Measurements from ENCODE around the gene IFNL2.
"Not testable (repeated sequence)": the region's sequence is repeated elsewhere in the genome, so short reads cannot be mapped to it uniquely, and the experiment has no call there.

IFNL2 gene

DNA sequence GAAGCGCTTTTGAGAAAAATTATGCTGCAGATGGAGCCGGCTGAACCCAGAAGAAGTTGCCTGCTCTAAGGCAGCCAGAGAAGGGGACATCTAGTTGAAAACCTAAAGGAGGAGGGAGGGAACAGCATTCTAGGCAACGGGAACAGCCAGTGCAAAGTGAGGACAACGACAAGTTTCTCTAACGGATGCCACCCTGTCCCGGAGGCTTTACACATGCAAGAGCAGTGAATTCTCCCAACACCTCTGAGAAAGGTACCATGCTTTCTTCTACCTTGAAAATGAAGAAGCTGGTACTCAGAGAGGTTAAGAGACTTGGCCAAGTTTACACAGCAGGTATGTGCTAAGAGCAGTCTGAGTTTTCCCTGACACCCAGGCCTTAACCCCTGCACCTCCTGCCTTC lies 29.3 kb upstream of the IFNL2 start:
- Histone ChIP-seq H3K9ac (ENCODE audit: low read length) (no peak overlapping the region), H3K27ac (ENCODE audit: low read length) (no peak overlapping the region), H2AFZ (ENCODE audit: low read depth, low read length) (no peak overlapping the region), H3K4me3 (ENCODE audit: low read length) (no peak overlapping the region), H3K79me2 (ENCODE audit: low read length) (no peaks in the 10 kb centered on the region), H3K4me2 (ENCODE audit: low read length) (no peak overlapping the region), H3K4me1 (ENCODE audit: low read length) (peaks cover 12% of the 10 kb centered on the region), H3K27me3 (ENCODE audit: low read depth, low read length) (0 out of 2 replicates have a peak, but pooled peaks cover 3% of the 10 kb centered on the region), H3K9me3 (ENCODE audit: insufficient read depth, low read length) (no peaks in the 10 kb centered on the region), H4K20me1 (ENCODE audit: insufficient read depth, low read length) (no peaks in the 10 kb centered on the region), H3K36me3 (replicated peaks; ENCODE audit: low read depth, low read length) (no peaks in the 10 kb centered on the region)
- no peak for TF ChIP-seq EZH2phosphoT487 (IDR thresholded peaks at IDR 0.05; ENCODE audit: low read depth)
- TF ChIP-seq, protein P1, sequence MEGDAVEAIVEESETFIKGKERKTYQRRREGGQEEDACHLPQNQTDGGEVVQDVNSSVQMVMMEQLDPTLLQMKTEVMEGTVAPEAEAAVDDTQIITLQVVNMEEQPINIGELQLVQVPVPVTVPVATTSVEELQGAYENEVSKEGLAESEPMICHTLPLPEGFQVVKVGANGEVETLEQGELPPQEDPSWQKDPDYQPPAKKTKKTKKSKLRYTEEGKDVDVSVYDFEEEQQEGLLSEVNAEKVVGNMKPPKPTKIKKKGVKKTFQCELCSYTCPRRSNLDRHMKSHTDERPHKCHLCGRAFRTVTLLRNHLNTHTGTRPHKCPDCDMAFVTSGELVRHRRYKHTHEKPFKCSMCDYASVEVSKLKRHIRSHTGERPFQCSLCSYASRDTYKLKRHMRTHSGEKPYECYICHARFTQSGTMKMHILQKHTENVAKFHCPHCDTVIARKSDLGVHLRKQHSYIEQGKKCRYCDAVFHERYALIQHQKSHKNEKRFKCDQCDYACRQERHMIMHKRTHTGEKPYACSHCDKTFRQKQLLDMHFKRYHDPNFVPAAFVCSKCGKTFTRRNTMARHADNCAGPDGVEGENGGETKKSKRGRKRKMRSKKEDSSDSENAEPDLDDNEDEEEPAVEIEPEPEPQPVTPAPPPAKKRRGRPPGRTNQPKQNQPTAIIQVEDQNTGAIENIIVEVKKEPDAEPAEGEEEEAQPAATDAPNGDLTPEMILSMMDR (IDR thresholded peaks at IDR 0.05; ENCODE audit: low read depth, low read length) = no peak

DNA sequence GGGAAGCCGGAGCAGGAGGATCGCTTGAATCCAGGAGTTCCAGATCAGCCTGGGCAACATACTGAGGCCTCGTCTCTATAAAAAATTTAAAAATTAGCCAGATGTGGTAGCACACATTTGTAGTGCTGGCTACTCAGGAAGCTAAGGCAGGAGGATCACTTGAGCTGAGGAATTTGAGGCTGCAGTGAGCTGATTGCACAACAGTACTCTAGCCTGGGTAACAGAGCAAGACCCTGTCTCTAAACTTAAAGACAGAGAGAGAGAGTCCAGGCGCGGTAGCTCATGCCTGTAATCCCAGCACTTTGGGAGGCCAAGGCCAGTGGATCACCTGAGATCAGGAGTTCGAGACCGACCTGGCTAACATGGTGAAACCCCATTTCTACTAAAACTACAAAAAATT lies 27.8 kb upstream of the IFNL2 start:
- H3K36me3 ChIP-seq (replicated peaks; ENCODE audit: low read depth, low read length) = no peaks in the 10 kb centered on the region
- no peak for TF ChIP-seq EZH2phosphoT487 (IDR thresholded peaks at IDR 0.05; ENCODE audit: low read depth)
- TF ChIP-seq, protein P1 (IDR thresholded peaks at IDR 0.05; ENCODE audit: low read depth, low read length) = no peak
- no peak overlapping the region for H3K4me3 ChIP-seq (ENCODE audit: low read length)
- H4K20me1 ChIP-seq (ENCODE audit: insufficient read depth, low read length) = no peaks in the 10 kb centered on the region
- no peak overlapping the region for H3K27ac ChIP-seq (ENCODE audit: low read length)
- no peaks in the 10 kb centered on the region for H3K79me2 ChIP-seq (ENCODE audit: low read length)
- H2AFZ ChIP-seq (ENCODE audit: low read depth, low read length) = no peak overlapping the region
- peaks cover 12% of the 10 kb centered on the region for H3K4me1 ChIP-seq (ENCODE audit: low read length)
- H3K9me3 ChIP-seq (ENCODE audit: insufficient read depth, low read length) = no peaks in the 10 kb centered on the region
- H3K27me3 ChIP-seq (ENCODE audit: low read depth, low read length) = 0 out of 2 replicates have a peak, but pooled peaks cover 3% of the 10 kb centered on the region
- no peak overlapping the region for H3K4me2 ChIP-seq (ENCODE audit: low read length)
- no peak overlapping the region for H3K9ac ChIP-seq (ENCODE audit: low read length)

DNA sequence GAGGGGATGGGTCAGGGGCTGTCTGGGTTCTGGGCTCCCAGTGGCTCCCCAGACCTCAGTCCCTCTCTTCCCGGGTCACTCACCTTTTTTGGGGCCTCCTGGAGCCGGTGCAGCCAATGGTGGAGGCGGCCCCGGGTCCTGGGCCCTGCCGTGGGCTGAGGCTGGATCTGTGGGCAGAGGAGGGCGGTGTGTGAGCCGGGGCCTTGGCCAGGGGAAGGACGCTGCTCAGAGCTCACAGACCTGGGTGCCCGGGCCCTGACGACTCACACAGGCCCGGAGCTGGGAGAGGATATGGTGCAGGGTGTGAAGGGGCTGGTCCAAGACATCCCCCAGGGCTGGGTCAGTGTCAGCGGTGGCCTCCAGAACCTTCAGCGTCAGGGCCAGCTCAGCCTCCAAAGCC lies 24.5 kb upstream of the IFNL2 start:
- H4K20me1 ChIP-seq (ENCODE audit: insufficient read depth, low read length); H3K9me3 ChIP-seq (ENCODE audit: insufficient read depth, low read length); H2AFZ ChIP-seq (ENCODE audit: low read depth, low read length); H3K4me2 ChIP-seq (ENCODE audit: low read length); H3K79me2 ChIP-seq (ENCODE audit: low read length); H3K27ac ChIP-seq (ENCODE audit: low read length); H3K4me1 ChIP-seq (ENCODE audit: low read length); H3K4me3 ChIP-seq (ENCODE audit: low read length); H3K27me3 ChIP-seq (ENCODE audit: low read depth, low read length); H3K9ac ChIP-seq (ENCODE audit: low read length); H3K36me3 ChIP-seq (replicated peaks; ENCODE audit: low read depth, low read length): not testable (repeated sequence)

DNA sequence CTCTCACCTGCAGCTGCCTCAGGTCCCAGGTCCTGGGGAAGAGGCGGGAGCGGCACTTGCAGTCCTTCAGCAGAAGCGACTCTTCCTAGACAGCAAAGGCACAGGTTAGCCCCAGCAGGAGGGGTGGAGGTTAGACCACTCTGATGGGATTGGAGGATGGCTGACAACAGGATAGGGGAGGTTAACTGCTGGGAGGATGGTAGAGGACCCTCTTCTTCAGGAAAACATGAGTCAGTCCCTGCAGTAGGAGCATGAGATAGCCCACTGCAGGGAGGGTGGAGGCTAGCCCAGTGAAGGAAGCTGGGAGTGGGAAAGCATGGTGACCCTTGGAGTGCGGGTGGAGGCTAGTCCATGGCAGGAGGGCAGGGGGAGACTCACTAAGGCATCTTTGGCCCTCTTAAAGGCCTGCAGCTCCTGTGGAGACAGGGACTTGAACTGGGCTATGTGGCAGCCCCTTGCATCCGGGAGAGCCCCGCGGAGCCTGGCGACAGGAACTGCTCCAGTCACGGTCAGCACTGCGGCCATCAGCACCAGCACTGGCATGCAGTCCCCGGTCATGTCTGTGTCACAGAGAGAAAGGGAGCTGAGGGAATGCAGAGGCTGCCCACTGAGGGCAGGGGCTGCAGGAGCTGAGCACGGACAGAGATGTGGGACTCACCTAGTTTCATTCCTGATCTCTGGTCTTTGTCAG lies 23.6 kb upstream of the IFNL2 start, which contains the start of gene IFNL3:
Gene IFNL3 (minus strand): TSS at position 597 of the 691 bp plus-strand sequence. CDS start 39 bp downstream, at position 558.
- not testable (repeated sequence) for H2AFZ ChIP-seq (ENCODE audit: low read depth, low read length); H3K4me1 ChIP-seq (ENCODE audit: low read length); H3K36me3 ChIP-seq (replicated peaks; ENCODE audit: low read depth, low read length); H3K9me3 ChIP-seq (ENCODE audit: insufficient read depth, low read length); H3K27ac ChIP-seq (ENCODE audit: low read length); H3K9ac ChIP-seq (ENCODE audit: low read length); H3K4me3 ChIP-seq (ENCODE audit: low read length); H3K27me3 ChIP-seq (ENCODE audit: low read depth, low read length); H4K20me1 ChIP-seq (ENCODE audit: insufficient read depth, low read length); H3K79me2 ChIP-seq (ENCODE audit: low read length); H3K4me2 ChIP-seq (ENCODE audit: low read length)

DNA sequence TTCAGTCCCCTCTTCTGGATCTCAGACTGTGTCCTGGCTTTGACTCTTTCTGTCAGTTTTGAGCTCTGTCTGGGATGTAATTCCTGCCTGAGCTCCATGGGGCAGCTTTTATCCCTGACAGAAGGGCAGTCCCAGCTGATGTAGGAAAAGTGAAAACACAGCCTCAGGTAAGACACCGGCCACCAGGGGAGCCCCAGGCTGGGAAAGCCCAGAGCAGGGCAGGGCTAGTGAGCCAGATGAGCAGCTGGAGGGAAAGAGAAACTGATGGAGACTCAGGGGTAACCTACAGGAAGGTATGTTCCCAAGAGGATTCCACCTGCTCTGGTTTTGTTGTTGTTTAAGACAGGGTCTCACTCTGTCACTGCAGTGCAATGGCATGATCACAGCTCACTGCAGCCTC lies 23.0 kb upstream of the IFNL2 start:
- not testable (repeated sequence) for H3K36me3 ChIP-seq (replicated peaks; ENCODE audit: low read depth, low read length); H3K4me3 ChIP-seq (ENCODE audit: low read length); H3K79me2 ChIP-seq (ENCODE audit: low read length); H3K9me3 ChIP-seq (ENCODE audit: insufficient read depth, low read length); H3K4me1 ChIP-seq (ENCODE audit: low read length); H4K20me1 ChIP-seq (ENCODE audit: insufficient read depth, low read length); H3K27me3 ChIP-seq (ENCODE audit: low read depth, low read length); H2AFZ ChIP-seq (ENCODE audit: low read depth, low read length); H3K9ac ChIP-seq (ENCODE audit: low read length); H3K4me2 ChIP-seq (ENCODE audit: low read length); H3K27ac ChIP-seq (ENCODE audit: low read length)

Measured in OCI-LY3 (cell line).